Keratinocyte (primary cell): ENCODE results near the gene TRAF3. TPM values are rescaled to one million over a fixed set of nuclear protein-coding genes. Genes with fewer than 3 reads are reported as not detected.

Experiments
- DNase-seq: peaks from one replicate; pipeline ENCODE4 v3.0.0-alpha.2; 2011; ENCODE audit warnings: low read depth, missing footprints, low spot score
- FAIRE-seq: peaks from 2 replicates; lab custom pipeline; 2011; peaks lifted over from hg19 to GRCh38; lab: Jason Lieb, UNC
- H2AFZ ChIP-seq: 2 replicates; pipeline ENCODE4 v1.6.0; 2012; ENCODE audit warnings: low read length, control low read depth, inconsistent platforms; ENCODE audit not compliant: control insufficient read depth
- H3K27ac ChIP-seq: 2 replicates; pipeline ENCODE4 v1.5.1; 2011; ENCODE audit warnings: low read length; ENCODE audit not compliant: control insufficient read depth, insufficient read depth
- H3K27me3 ChIP-seq: 3 replicates; pipeline ENCODE4 v1.6.0; 2011; ENCODE audit warnings: low read length; ENCODE audit not compliant: control insufficient read depth, insufficient read depth; ENCODE audit errors: extremely low read depth
- H3K36me3 ChIP-seq, 2 experiments: 2 replicates in 1 of 2; 3 replicates in 1 of 2; pipeline ENCODE4 v1.5.1; 2011; ENCODE audit warnings: low read length in 2 of 2, mild to moderate bottlenecking in 1 of 2; ENCODE audit not compliant: control insufficient read depth in 2 of 2, insufficient read depth in 2 of 2; ENCODE audit errors: extremely low read depth in 1 of 2
- H3K4me1 ChIP-seq: 3 replicates; pipeline ENCODE4 v1.5.1; 2011; ENCODE audit warnings: low read length; ENCODE audit not compliant: control insufficient read depth, insufficient read depth; ENCODE audit errors: extremely low read depth
- H3K4me2 ChIP-seq: 3 replicates; pipeline ENCODE4 v1.6.0; 2011; ENCODE audit warnings: low read depth, low read length; ENCODE audit not compliant: control insufficient read depth, insufficient read depth; ENCODE audit errors: extremely low read depth
- H3K4me3 ChIP-seq, 3 experiments: fragments of 200-600 bp in 1 of 3; sonication (generic) in 1 of 3; 2 replicates in 2 of 3; 3 replicates in 1 of 3; pipeline ENCODE4 v1.5.1; 2011 to 2016; ENCODE audit warnings: low read length in 3 of 3, mild to moderate bottlenecking in 3 of 3, control low read depth in 2 of 3, inconsistent platforms in 1 of 3, low read depth in 1 of 3, mixed read lengths in 1 of 3, mixed run types in 1 of 3, moderate library complexity in 1 of 3; ENCODE audit not compliant: control insufficient read depth in 2 of 3, insufficient read depth in 2 of 3; ENCODE audit errors: extremely low read depth in 1 of 3
- H3K79me2 ChIP-seq: 2 replicates; pipeline ENCODE4 v1.6.0; 2012; ENCODE audit warnings: low read length; ENCODE audit not compliant: control insufficient read depth, insufficient read depth
- H3K9ac ChIP-seq: 3 replicates; pipeline ENCODE4 v1.6.0; 2011; ENCODE audit warnings: low read length; ENCODE audit not compliant: control insufficient read depth, insufficient read depth; ENCODE audit errors: extremely low read depth
- H3K9me1 ChIP-seq: 3 replicates; pipeline ENCODE4 v1.6.0; 2011; ENCODE audit warnings: low read length; ENCODE audit not compliant: control insufficient read depth, insufficient read depth; ENCODE audit errors: extremely low read depth
- H3K9me3 ChIP-seq: 2 replicates; pipeline ENCODE4 v1.5.1; 2012; ENCODE audit warnings: low read depth, low read length; ENCODE audit not compliant: control insufficient read depth
- H4K20me1 ChIP-seq: 3 replicates; pipeline ENCODE4 v1.6.0; 2011; ENCODE audit warnings: low read length; ENCODE audit not compliant: control insufficient read depth, insufficient read depth; ENCODE audit errors: extremely low read depth
- CTCF ChIP-seq, 3 experiments: IDR thresholded peaks in 1 of 3; conservative IDR thresholded peaks in 1 of 3; optimal IDR thresholded peaks in 1 of 3; 2 replicates in 2 of 3; 3 replicates in 1 of 3; pipeline versions ENCODE3 to v1.5.1; 2011; ENCODE audit warnings: low read length in 3 of 3, mild to moderate bottlenecking in 3 of 3, moderate library complexity in 2 of 3, control low read depth in 1 of 3, inconsistent platforms in 1 of 3; ENCODE audit not compliant: insufficient read depth in 2 of 3; ENCODE audit errors: extremely low read depth in 1 of 3
- EZH2 ChIP-seq: IDR thresholded peaks from one replicate; pipeline ENCODE4 v1.6.1; 2012; ENCODE audit warnings: inconsistent platforms, mild to moderate bottlenecking, low read length, moderate library complexity
- dilution Hi-C: fragments of 300-500 bp; cut with MboI; formaldehyde crosslinking; loops from one replicate; pipeline ENCODE4 v1.7.0; 2020; ENCODE audit warnings: low sequenced_read_pairs; ENCODE audit not compliant: extremely low pct_ligation_motif_present
- polyA plus RNA-seq, 5 experiments: library from polyadenylated mRNA; depleted of rRNA in 3 of 5; stranded (reverse) in 3 of 5; stranded (forward) in 1 of 5; unstranded in 1 of 5; fragments of >200 nt; gene quantifications; 1 replicate in 1 of 5; 2 replicates in 3 of 5; 3 replicates in 1 of 5; pipeline versions ENCODE4 v1.2.1 to v1.2.3, GENCODE V29; 2011 to 2012; ENCODE audit warnings: missing spikeins in 2 of 5, low read depth in 1 of 5, low replicate concordance in 1 of 5

TRAF3 gene
- polyA plus RNA-seq, 1 donor (not counting 4 experiments of a cell fraction or from before 2014, with no cell fraction given): 12.5 TPM

- Histone ChIP-seq H2AFZ (no peak overlapping the region), H3K9me3 (no peaks in the 10 kb centered on the region), H3K4me3 (no peak overlapping the region), H3K9ac (no peak overlapping the region), H3K27ac (no peak overlapping the region), H3K9me1 (no peaks in the 10 kb centered on the region), H3K4me1 (peaks cover 22% of the 10 kb centered on the region), H3K79me2 (peaks cover 34% of the 10 kb centered on the region), H3K36me3 (peaks cover 0 to 5% of the 10 kb centered on the region in 2 experiments), H3K4me2 (peak overlapping the region; percentile 12), H3K27me3 (no peaks in the 10 kb centered on the region), H4K20me1 (no peaks in the 10 kb centered on the region)
- peak; percentile 36 for FAIRE-seq
- dilution Hi-C loops: no loop called here
- no peak for TF ChIP-seq CTCF (optimal IDR thresholded peaks at IDR 0.05 in 1 of 3, IDR thresholded peaks at IDR 0.05 in 1 of 3, conservative IDR thresholded peaks at IDR 0.05 in 1 of 3; ENCODE audit: extremely low read depth in 1 of 3, insufficient read depth in 2 of 3, low read length in 3 of 3)
- no peak for TF ChIP-seq EZH2
- DNase-seq: no peak
Observed at GRCh38 chr14:102817942-102818940, 41.0 kb downstream of the TRAF3 start.

DNA sequence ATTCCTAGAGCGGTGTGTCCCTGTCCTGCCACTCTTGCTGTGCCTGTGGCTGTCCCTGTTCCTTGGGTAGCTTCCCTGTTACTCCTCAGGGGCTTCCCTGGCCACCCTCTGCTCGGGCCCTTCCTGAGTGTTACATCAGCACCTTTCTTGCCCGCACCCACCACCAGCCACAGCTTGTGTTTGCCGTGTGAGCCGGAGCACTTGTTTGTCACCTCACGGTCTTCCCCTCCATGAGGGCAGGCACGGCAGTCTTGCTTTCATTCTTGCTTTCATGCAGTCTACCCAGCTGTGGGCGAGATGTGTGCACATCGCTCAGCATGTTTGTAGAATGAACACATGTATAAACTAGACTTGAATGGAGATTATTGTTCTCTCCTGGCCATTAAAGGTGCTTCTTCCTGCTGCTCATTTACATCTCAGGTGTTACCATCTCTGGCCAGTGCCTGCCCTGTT lies 42.0 kb downstream of the TRAF3 start:
- Histone ChIP-seq H2AFZ (no peak overlapping the region), H3K36me3 (peaks cover 0 to 5% of the 10 kb centered on the region in 2 experiments), H3K4me3 (peak overlapping the region; percentile 15 to 52 (median 15)), H3K4me1 (peaks cover 23% of the 10 kb centered on the region), H3K27ac (peak overlapping the region; percentile 22), H3K9me1 (no peaks in the 10 kb centered on the region), H3K4me2 (peak overlapping the region; percentile 67), H3K79me2 (peaks cover 39% of the 10 kb centered on the region), H3K9me3 (no peaks in the 10 kb centered on the region), H4K20me1 (no peaks in the 10 kb centered on the region), H3K9ac (peak overlapping the region; percentile 50), H3K27me3 (no peaks in the 10 kb centered on the region)
- no peak for TF ChIP-seq EZH2
- TF ChIP-seq CTCF (optimal IDR thresholded peaks at IDR 0.05 in 1 of 3, IDR thresholded peaks at IDR 0.05 in 1 of 3, conservative IDR thresholded peaks at IDR 0.05 in 1 of 3; ENCODE audit: extremely low read depth in 1 of 3, insufficient read depth in 2 of 3, low read length in 3 of 3): no peak
- FAIRE-seq (peak; percentile 81), DNase-seq (no peak)
- dilution Hi-C loops: no loop called here
